ENCODE measurements around the gene PRKCB.

- TF ChIP-seq EZH2 (IDR thresholded peaks at IDR 0.05; ENCODE audit: low read length) (no peak), CTCF (optimal IDR thresholded peaks at IDR 0.05 in 1 of 3, IDR thresholded peaks at IDR 0.05 in 1 of 3, conservative IDR thresholded peaks at IDR 0.05 in 1 of 3; ENCODE audit: extremely low read depth in 1 of 3, insufficient read depth in 2 of 3, low read length in 3 of 3) (no peak)
Observed at GRCh38 chr16:23902034-23902747, 66.4 kb downstream of the PRKCB start.

Measured in keratinocyte (primary cell).